Measurements from ENCODE around the gene CMTM1.
A peak's percentile ranks its signal among the peaks of the same experiment; 100 is the strongest.
"Not testable (repeated sequence)": the region's sequence is repeated elsewhere in the genome, so short reads cannot be mapped to it uniquely, and the experiment has no call there.

CMTM1 gene

DNA sequence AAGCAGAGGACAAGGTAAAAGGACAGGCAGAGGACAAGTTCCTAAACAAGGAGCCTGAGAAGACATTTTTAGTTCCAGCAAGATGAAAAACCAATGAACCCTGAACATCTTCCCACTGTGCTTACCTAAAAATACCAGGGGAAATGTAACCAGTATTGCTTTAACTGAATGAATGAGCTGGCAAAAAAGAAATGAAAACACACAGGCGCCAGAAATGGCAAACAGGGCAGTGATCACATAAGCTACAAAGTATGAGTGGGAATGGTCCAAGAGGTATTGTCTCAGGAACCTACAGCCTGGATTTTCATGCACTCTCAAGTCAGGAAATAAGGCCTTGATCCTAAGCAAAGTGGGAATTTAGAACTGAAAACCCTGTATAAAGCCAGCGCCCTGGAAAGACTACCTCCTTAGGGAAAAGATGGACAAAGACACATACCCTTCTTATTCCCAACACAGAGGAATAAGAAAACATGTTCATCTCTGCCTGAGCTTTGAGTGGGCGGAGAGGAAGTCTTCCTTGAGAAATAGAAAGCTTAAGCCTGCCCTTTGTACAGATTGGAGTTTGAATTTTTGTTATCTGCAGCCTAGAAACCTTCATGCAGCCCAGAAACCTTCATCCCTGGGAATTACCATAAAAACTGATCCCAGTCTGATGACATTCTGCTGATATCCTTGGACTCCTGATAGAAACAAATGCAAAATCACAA is 15.2 kb downstream of the CMTM1 start:
- in situ Hi-C loops (cut with MboI; ENCODE audit: low pct_unique_long_range_greater_than_20kb, low sequenced_read_pairs) = loop anchor here (25.0 kb wide), 1 partner anchor 169 kb away; no protein-coding TSS in a partner anchor
- DNase-seq = no peak

DNA sequence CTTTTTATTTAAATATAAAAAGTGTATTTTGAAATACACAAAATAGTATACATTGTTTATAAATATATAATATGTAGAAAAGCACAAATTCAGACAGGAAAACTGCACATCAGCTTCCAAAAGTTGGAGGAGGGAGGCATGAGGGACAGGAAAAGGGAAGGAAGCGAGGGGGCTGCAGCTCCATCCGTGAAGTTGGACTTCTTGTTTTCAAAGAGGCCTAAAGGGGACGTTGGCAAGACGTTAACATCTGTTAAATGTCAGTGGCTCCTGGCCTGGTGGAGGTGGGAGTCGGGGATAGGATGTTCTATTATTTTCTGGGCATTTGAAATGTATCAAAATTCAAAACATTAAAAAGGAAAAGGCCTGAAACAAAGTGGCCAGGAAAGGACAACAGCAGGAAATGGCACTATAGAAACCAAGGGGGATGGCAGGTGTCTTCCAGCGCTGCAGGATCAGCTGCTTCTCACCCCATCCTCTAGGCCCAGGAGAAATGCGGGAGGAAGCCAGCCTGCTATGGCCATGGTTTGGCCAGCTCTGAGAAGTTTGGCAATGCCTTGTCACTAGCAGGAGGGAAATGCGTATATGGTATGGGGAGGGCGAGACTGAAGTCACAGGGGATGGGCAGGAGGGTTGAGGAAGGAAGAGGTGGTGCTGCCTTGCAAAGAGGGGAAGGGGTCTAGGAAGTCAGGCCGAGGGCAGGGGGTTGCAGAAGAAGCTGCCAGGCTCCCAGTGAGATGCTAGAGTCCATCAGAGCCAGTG is 19.4 kb downstream of the CMTM1 start:
- DNase-seq = peak; percentile 58
- in situ Hi-C loops (cut with MboI; ENCODE audit: low pct_unique_long_range_greater_than_20kb, low sequenced_read_pairs) = loop anchor here (25.0 kb wide), 1 partner anchor 173 kb away; no protein-coding TSS in a partner anchor

- in situ Hi-C loops (cut with MboI; ENCODE audit: low pct_unique_long_range_greater_than_20kb, low sequenced_read_pairs) = loop anchor here (25.0 kb wide), 1 partner anchor 176 kb away; no protein-coding TSS in a partner anchor
- DNase-seq = no peak
These were observed 21.8 kb downstream of the CMTM1 start for GRCh38 chr16:66587881-66588600.

DNA sequence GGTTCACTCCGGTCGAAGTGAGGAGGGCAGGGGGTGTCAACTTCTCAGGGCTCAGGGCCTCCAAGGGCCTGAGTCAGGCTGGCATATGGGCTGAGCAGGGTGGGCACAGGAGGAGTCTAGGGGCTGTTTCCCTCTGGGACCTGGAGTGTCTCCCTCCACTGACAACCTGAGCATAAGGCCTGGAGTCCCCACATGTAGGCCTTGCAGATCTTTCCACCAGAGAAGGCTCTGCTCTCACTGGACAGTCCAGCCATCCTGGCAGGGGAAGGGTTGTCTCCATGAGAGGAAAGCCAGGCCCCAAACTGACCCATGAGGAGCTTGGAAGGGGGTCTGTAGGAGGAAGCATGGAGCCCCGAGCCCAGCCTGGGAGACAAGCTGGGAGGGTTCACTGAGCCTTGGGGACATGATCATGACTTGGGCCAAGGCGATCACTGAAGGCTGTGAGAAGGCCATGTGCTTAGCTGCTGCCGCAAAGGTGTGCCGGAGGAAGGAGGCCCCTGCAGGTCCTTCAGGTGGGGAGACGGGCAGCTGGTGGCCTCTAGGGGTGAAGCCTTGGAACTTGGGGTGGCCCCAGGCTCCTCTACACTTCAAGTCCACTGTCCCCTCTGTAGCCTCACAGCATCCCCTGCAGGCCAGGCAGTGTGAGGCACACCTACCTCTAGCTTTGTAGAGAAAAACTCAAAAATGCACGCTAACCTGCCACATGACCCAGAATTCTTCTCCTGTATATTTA is 22.9 kb downstream of the CMTM1 start:
- peak; percentile 65 for DNase-seq
- in situ Hi-C loops (cut with MboI; ENCODE audit: low pct_unique_long_range_greater_than_20kb, low sequenced_read_pairs) = loop anchor here (25.0 kb wide), 1 partner anchor 177 kb away; no protein-coding TSS in a partner anchor

- no peak for DNase-seq
- in situ Hi-C loops (cut with MboI; ENCODE audit: low pct_unique_long_range_greater_than_20kb, low sequenced_read_pairs) = loop anchor here (25.0 kb wide), 1 partner anchor 178 kb away; no protein-coding TSS in a partner anchor
These were observed 24.1 kb downstream of the CMTM1 start for GRCh38 chr16:66590322-66590721.

DNA sequence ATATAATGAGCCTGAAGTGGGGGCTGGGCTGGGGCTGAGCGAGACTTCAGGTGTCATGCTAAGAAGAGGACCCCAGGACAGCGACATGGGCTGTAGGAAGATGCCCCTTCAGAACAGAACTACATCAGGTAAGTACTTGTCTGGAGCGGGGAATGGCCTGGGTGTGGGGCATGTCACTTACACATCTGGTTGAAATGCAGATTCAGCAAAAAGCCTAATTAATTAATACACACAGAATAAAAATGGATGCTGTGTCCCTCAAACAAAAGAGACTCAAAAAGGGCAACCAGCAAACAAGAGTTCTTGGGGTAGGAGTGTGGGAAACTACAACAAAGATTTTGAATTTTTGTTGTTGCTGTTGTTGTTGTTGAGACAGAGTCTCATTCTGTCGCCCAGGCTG is 24.8 kb downstream of the CMTM1 start:
- DNase-seq = no peak

DNA sequence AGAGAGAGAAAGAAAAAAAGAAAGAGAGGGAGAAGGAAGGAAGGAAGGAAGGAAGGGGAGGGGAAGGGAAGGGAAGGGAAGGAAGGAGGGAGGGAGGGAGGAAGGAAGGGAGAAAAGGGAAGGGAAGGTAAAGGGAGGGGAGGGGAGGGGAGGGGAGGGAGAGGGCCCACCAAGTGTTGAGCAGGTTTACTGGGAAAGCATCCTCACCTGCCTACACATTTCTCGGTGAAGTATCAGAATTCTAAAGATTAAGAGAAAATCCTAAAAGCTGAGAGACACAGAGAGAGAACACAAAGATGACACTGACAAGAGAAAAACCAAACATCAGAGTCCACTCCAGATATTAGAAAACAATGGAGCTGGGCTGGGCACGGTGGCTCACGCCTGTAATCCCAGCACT is 26.0 kb downstream of the CMTM1 start:
- in situ Hi-C loops (cut with MboI; ENCODE audit: low pct_unique_long_range_greater_than_20kb, low sequenced_read_pairs) = loop anchor here (25.0 kb wide), 1 partner anchor 180 kb away; no protein-coding TSS in a partner anchor
- no peak for DNase-seq

More for the DNA sequence above, 24.8 kb downstream of the CMTM1 start:
- in situ Hi-C loops (cut with MboI; ENCODE audit: low pct_unique_long_range_greater_than_20kb, low sequenced_read_pairs) = loop anchor here (25.0 kb wide), 1 partner anchor 179 kb away; no protein-coding TSS in a partner anchor

DNA sequence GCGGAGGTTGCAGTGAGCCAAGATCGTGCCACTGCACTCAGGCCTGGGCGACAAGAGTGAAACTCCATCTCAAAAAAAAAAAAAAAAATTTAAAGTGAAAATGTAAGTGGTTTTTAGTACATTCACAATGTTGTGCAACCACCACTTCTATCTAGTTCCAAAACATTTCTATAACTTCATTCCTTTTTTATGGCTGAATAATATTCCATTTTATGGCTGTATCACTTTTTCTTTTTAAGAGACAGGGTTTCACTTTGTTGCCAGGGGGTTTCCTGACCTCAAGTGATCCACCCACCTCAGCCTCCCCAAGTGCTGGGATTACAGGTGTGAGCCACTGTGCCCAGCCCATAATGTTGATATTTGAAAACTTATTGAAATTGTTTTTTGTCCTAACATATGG is 26.6 kb downstream of the CMTM1 start:
- in situ Hi-C loops (cut with MboI; ENCODE audit: low pct_unique_long_range_greater_than_20kb, low sequenced_read_pairs) = loop anchor here (25.0 kb wide), 1 partner anchor 181 kb away; no protein-coding TSS in a partner anchor
- no peak for DNase-seq

GRCh38 chr16:66594739-66595138 is 28.5 kb downstream of the CMTM1 start:
- in situ Hi-C loops (cut with MboI; ENCODE audit: low pct_unique_long_range_greater_than_20kb, low sequenced_read_pairs) = loop anchor here (25.0 kb wide), 1 partner anchor 182 kb away; no protein-coding TSS in a partner anchor
- no peak for DNase-seq

GRCh38 chr16:66596559-66596958 is 30.3 kb downstream of the CMTM1 start:
- DNase-seq = not testable (repeated sequence)
- in situ Hi-C loops (cut with MboI; ENCODE audit: low pct_unique_long_range_greater_than_20kb, low sequenced_read_pairs) = loop anchor here (25.0 kb wide), 1 partner anchor 184 kb away; no protein-coding TSS in a partner anchor

DNA sequence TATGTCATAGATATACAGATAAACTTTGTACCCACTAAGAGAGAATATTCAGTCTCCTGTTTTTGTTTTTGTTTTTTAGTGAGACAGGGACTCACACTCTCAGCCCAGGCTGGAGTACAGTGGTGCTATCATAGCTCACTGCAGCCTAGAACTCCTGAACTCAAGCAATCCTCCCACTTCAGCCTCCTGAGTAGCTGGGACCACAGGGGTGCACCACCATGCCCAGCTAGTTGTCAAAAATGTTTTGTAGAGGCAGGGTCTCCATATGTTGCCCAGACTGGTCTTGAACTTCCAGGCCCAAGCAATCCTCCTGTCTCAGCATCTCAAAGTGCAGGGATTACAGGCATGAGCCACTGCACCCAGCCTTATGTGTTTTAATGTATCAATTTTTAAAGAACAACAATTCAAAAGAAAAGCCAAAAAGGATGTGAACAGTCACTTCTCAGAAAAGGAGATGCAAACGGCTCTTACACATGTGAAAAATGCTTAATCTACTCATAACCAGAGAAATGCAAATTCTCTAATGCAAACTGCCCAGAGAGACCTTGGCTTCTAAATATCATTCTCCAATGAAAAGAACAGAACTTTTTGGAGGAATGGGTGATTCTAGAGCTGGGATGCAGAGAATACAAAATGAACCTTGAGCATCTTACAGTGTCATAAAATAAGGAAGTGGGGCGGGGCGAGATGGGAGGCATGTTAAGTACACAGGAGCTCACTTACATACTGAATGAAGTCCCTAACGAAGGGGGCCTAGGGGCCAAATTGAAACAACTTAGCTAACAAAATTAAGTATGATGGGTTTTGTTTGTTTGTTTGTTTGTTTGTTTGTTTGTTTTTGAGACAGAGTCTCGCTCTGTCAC is 31.0 kb downstream of the CMTM1 start:
- in situ Hi-C loops (cut with MboI; ENCODE audit: low pct_unique_long_range_greater_than_20kb, low sequenced_read_pairs) = loop anchor here (25.0 kb wide), 1 partner anchor 185 kb away; no protein-coding TSS in a partner anchor
- DNase-seq = no peak

- DNase-seq = no peak
- in situ Hi-C loops (cut with MboI; ENCODE audit: low pct_unique_long_range_greater_than_20kb, low sequenced_read_pairs) = loop anchor here (25.0 kb wide), 1 partner anchor 186 kb away; no protein-coding TSS in a partner anchor
These were observed 31.9 kb downstream of the CMTM1 start for GRCh38 chr16:66598111-66598510.

GRCh38 chr16:66599726-66600125 is 33.5 kb downstream of the CMTM1 start:
- in situ Hi-C loops (cut with MboI; ENCODE audit: low pct_unique_long_range_greater_than_20kb, low sequenced_read_pairs) = loop anchor here (25.0 kb wide), 1 partner anchor 187 kb away; no protein-coding TSS in a partner anchor
- DNase-seq = no peak

- DNase-seq = no peak
- in situ Hi-C loops (cut with MboI; ENCODE audit: low pct_unique_long_range_greater_than_20kb, low sequenced_read_pairs) = no loop called here
These were observed 34.2 kb downstream of the CMTM1 start for GRCh38 chr16:66600477-66600876.

DNA sequence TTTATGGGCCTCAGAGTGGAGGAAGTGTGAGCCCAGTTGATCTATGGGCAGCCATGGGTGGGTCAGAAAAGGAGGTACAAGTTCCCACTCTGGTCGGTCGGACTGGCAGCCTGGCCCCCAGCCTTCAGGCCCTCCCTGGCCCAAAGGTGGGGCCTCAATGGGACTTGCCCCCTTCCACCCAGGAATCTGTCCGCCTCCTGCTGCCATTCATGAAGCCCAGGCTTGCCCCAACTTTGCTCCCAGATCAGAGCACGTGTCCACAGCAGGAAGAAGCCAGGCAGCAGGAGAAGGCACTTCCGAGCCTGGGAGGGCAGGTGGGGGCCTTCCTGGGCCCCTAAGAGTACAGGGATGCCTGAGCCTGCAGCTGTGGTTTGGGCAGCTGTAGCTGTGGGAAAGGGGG is 35.2 kb downstream of the CMTM1 start:
- in situ Hi-C loops (cut with MboI; ENCODE audit: low pct_unique_long_range_greater_than_20kb, low sequenced_read_pairs) = no loop called here
- DNase-seq = no peak

GRCh38 chr16:66603537-66604375 is 37.5 kb downstream of the CMTM1 start:
- in situ Hi-C loops (cut with MboI; ENCODE audit: low pct_unique_long_range_greater_than_20kb, low sequenced_read_pairs) = no loop called here
- peak; percentile 95 for DNase-seq

Data from KBM-7 (cell line).